ENCODE data around the gene FAM209B.
"Not testable (repeated sequence)": the region's sequence is repeated elsewhere in the genome, so short reads cannot be mapped to it uniquely, and the experiment has no call there.

The FAM209B gene

DNA sequence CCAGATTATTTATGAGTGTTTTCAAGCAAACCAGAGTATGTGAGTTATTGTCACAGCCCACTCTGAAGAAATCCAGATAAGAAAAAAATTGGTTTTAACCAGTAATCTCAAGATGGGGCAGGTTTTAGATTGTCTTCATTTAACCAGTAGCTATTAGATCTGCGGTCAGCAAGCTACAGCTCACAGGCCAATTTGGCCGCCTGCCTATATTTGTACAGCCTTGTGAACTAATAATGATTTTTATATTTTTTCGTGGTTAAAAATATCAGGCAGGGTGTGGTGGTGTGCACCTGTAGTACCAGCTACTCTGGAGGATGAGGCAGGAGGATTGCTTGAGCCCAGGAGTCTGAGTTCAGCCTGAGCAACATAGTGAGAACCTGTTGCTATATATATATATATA is 5.0 kb downstream of the FAM209B start:
- no peak overlapping the region for H3K4me3 ChIP-seq (ENCODE audit: low read length)
- TF ChIP-seq, protein P1, sequence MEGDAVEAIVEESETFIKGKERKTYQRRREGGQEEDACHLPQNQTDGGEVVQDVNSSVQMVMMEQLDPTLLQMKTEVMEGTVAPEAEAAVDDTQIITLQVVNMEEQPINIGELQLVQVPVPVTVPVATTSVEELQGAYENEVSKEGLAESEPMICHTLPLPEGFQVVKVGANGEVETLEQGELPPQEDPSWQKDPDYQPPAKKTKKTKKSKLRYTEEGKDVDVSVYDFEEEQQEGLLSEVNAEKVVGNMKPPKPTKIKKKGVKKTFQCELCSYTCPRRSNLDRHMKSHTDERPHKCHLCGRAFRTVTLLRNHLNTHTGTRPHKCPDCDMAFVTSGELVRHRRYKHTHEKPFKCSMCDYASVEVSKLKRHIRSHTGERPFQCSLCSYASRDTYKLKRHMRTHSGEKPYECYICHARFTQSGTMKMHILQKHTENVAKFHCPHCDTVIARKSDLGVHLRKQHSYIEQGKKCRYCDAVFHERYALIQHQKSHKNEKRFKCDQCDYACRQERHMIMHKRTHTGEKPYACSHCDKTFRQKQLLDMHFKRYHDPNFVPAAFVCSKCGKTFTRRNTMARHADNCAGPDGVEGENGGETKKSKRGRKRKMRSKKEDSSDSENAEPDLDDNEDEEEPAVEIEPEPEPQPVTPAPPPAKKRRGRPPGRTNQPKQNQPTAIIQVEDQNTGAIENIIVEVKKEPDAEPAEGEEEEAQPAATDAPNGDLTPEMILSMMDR (IDR thresholded peaks at IDR 0.05; ENCODE audit: insufficient read depth, low read depth, low read length, missing control alignments) = no peak
- no peak for DNase-seq (ENCODE audit: low read depth)

DNA sequence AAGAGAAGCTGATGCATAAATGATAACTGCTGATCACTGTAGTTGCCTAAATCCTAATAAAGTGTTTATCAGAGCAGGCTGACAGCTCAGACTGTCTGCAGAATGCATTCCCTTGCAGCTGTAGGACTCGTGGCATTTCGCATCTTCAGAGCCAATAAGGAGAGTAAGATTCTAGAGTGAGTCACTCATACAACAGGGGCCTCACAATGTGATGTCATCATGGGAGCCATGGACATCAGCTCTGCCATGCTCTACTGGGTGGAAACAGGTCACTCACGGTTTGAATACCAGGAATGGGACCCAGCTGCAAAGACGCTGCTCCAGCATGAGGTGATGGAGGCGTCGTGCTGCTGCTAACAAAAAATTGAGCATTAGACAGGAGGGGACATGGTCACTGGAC is 7.4 kb downstream of the FAM209B start:
- TF ChIP-seq, protein P1 (IDR thresholded peaks at IDR 0.05; ENCODE audit: insufficient read depth, low read depth, low read length, missing control alignments) = no peak
- no peak for DNase-seq (ENCODE audit: low read depth)

DNA sequence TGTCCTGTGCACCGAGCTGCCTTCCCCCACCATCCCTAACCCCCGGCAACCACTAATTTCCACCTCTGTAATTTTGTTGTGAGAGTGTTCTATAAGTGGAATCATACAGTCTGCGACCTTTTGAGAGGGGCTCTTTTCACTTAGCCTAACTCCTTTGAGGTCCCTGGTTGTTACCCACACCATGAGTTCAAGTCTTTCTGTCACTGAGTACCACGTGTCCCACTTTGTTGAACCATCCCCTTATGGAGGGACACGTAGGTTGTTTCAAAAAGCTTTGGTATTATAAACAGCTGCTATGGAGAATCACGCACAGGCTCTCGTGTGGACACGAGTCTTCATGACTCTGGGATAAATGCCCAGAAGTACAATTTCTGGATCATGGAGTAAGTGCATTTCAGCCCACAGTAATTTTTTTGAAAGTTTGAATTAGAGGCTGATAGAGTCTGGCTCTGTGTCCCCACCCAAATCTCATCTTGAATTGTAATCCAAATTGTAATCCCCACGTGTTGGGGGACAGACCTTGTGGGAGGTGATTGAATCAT is 9.5 kb downstream of the FAM209B start:
- H3K4me3 ChIP-seq (ENCODE audit: low read length) = no peak overlapping the region
- TF ChIP-seq, protein P1 (IDR thresholded peaks at IDR 0.05; ENCODE audit: insufficient read depth, low read depth, low read length, missing control alignments) = no peak
- no peak for DNase-seq (ENCODE audit: low read depth)

More for the DNA sequence above, 7.4 kb downstream of the FAM209B start:
- H3K4me3 ChIP-seq (ENCODE audit: low read length) = no peak overlapping the region

DNA sequence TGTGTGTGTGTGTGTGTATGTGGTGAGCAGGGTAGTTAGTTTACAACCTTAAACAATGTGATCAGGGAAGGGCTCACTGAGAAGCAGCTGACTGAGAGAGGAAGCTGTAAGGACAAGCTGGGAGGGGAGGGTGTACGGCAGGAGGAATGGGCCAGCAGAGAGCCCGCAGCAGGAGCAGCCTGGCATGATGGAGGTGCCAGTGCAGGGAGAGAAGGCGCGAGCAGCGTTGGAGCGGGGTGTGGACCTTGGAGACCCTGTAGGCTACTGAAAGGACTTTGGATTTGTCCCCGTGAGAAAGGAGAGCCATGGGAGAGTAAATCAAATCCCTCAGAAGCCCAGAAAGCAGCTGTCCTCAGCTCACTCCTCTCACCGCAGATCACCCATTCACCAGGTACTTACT is 18.5 kb downstream of the FAM209B start:
- TF ChIP-seq, protein P1 (IDR thresholded peaks at IDR 0.05; ENCODE audit: insufficient read depth, low read depth, low read length, missing control alignments) = no peak
- DNase-seq (ENCODE audit: low read depth) = no peak
- no peak overlapping the region for H3K4me3 ChIP-seq (ENCODE audit: low read length)

DNA sequence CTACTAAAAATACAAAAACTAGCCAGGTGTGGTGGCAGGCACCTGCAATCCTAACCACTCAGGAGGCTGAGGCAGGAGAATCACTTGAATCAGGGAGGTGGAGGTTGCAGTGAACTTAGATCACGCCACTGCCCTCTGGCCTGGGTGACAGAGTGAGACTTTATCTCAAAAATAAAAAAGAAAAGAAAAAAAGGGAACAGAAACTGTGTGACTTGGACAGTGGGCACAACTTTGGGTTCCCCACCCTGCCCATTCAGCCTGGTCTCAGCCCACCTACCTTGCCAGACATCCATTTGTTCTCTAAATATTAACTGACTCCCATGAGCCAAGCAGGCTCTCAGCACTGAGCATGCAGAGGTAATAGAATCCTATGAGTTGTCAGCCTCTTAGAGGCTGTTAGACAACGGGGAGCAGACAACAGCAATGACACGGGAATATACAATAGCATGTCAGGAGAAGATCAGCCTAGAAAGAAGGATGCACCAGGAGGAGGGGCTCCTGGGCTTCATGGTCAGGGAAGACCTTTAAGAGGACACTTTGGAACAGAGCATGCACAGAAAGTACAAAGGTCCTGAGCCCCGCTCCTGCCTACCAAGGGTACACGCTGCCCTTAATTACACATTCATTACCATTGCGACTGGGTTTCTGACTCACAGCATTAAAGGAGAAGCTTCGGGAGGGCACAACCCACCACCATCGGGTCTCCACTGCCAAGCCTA is 20.0 kb downstream of the FAM209B start:
- no peak for DNase-seq (ENCODE audit: low read depth)
- H3K4me3 ChIP-seq (ENCODE audit: low read length) = no peak overlapping the region
- TF ChIP-seq, protein P1 (IDR thresholded peaks at IDR 0.05; ENCODE audit: insufficient read depth, low read depth, low read length, missing control alignments) = no peak

DNA sequence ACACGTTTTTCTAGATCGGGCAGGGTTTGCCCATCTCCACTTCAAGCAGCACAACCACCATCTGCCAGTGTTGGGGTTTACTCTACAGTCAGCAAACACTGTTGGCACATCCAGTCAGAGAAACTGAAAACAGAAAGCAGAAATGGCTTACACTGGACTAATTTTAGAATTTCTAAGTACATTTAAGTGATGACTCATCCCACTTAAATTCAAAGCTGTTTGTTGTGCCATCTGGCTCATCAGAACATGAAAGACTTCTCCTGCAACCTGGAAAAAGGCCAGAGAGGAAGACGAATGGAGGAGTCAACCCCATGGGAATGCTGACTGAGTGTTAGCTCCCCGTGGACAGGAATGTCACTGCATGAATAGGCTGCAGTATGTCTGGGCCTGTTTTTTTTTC is 21.8 kb downstream of the FAM209B start:
- peak; percentile 97 for DNase-seq (ENCODE audit: low read depth)
- H3K4me3 ChIP-seq (ENCODE audit: low read length) = no peak overlapping the region
- TF ChIP-seq, protein P1 (IDR thresholded peaks at IDR 0.05; ENCODE audit: insufficient read depth, low read depth, low read length, missing control alignments) = peak; percentile 50

DNA sequence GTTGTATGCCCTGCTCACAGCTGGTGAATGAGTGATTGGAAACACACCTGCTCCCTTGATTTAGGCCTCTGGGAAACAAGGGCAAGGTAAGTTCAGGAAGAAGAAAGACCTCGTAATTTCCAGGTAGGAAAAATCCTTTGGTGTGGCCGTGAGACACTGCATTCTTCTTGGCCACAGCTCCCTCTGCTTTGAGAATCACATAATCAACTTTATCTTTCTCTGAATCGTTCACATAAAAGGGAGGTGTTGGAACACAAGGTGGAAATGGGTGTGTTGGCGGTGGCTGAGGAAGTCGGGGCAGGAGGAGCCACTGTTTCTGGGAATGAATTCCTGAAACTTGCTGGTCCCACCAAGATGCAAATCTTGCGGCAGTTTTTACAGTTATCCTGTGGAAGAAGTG is 25.9 kb downstream of the FAM209B start:
- TF ChIP-seq, protein P1 (IDR thresholded peaks at IDR 0.05; ENCODE audit: insufficient read depth, low read depth, low read length, missing control alignments) = no peak
- no peak overlapping the region for H3K4me3 ChIP-seq (ENCODE audit: low read length)
- no peak for DNase-seq (ENCODE audit: low read depth)

DNA sequence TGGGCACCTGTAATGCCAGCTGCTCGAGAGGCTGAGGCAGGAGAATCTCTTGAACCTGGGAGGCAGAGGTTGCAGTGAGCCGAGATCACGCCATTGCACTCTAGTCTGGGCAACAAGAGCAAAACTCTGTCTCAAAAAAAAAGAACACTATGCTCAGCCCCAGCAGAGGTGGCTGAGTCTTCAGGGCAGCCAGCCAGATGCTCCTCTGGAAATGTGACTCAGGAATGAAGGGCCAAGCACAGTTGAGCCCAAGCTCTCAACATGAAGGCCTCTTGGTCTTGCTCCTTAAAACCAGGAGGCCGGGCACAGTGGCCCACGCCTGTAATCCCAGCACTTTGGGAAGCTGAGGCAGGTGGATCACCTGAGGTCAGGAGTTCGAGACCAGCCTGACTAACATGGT is 31.5 kb downstream of the FAM209B start:
- DNase-seq (ENCODE audit: low read depth) = peak; percentile 16
- not testable (repeated sequence) for H3K4me3 ChIP-seq (ENCODE audit: low read length)

Data from epithelial cell of esophagus (primary cell).